ENCODE results near the gene CAMK2A.

The CAMK2A gene

GRCh38 chr5:150309101-150309885 is 19.7 kb upstream of the CAMK2A start:
- H3K4me1 ChIP-seq (ENCODE audit: control insufficient read depth, low read length), result no peaks in the 10 kb centered on the region
- H3K4me2 ChIP-seq (ENCODE audit: low read length), result no peak overlapping the region
- H3K27me3 ChIP-seq (ENCODE audit: control insufficient read depth, low read length), result peaks cover 30% of the 10 kb centered on the region
- H3K36me3 ChIP-seq (ENCODE audit: control insufficient read depth, low read length), result no peaks in the 10 kb centered on the region
- H3K9me2 ChIP-seq (replicated peaks; ENCODE audit: control insufficient read depth, low read length), result no peaks in the 10 kb centered on the region
- no peak overlapping the region for H3K4me3 ChIP-seq (ENCODE audit: low read length)
- no peaks in the 10 kb centered on the region for H3F3A ChIP-seq (ENCODE audit: control insufficient read depth, insufficient read depth)
- no peaks in the 10 kb centered on the region for H3K79me2 ChIP-seq (ENCODE audit: control insufficient read depth, low read length)
- no peaks in the 10 kb centered on the region for H4K20me1 ChIP-seq (ENCODE audit: control insufficient read depth, insufficient read depth, low read depth, low read length)
- no peak overlapping the region for H3K27ac ChIP-seq (ENCODE audit: low read depth, low read length)
- H3K9me3 ChIP-seq (ENCODE audit: control insufficient read depth, insufficient read depth, low read length), result no peaks in the 10 kb centered on the region
- no peak for TF ChIP-seq EZH2phosphoT487 (IDR thresholded peaks at IDR 0.05; ENCODE audit: borderline replicate concordance, low read length)
- TF ChIP-seq, protein P1, sequence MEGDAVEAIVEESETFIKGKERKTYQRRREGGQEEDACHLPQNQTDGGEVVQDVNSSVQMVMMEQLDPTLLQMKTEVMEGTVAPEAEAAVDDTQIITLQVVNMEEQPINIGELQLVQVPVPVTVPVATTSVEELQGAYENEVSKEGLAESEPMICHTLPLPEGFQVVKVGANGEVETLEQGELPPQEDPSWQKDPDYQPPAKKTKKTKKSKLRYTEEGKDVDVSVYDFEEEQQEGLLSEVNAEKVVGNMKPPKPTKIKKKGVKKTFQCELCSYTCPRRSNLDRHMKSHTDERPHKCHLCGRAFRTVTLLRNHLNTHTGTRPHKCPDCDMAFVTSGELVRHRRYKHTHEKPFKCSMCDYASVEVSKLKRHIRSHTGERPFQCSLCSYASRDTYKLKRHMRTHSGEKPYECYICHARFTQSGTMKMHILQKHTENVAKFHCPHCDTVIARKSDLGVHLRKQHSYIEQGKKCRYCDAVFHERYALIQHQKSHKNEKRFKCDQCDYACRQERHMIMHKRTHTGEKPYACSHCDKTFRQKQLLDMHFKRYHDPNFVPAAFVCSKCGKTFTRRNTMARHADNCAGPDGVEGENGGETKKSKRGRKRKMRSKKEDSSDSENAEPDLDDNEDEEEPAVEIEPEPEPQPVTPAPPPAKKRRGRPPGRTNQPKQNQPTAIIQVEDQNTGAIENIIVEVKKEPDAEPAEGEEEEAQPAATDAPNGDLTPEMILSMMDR (IDR thresholded peaks at IDR 0.05; ENCODE audit: low read depth, low read length, poor library complexity, severe bottlenecking), result no peak

DNA sequence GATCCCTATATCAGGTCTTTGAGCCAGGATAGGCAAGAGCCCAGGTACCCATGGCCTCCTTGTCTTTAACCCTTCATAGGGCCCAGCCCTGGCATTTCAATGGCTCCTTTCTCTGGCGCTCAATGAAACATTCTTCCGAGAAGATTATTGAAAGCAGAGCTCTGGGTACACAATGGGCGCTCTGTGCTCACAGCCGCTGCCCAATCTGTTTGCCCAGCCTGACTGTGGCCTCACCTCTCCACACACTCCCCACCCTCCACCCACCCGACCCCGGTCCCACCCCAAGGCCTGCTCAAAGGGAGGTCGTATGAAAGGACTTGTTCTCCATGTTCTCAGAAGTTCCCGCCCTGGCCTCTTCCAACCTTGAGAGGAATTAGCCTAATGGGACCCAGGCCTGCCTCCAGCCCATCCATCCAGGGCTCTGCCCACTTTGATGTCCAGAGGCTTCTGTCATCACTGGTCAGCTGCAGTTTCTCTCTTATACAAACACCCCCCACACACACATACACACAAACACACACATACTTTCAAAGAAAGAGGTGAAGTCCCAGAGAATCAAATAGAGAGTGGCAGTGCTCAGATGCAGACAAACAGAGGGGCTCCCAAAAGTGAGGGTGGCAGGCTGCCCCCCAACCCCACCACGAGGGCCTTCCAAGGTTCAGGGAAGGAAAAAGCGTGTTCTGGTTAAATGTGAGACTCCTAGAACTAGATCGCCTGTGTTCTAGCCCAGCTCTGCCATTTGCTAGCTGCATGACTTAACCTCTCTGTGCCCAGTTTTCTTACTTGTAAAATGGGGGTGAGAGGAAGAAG is 18.2 kb upstream of the CAMK2A start:
- no peaks in the 10 kb centered on the region for H3K9me2 ChIP-seq (replicated peaks; ENCODE audit: control insufficient read depth, low read length)
- no peak overlapping the region for H3K4me3 ChIP-seq (ENCODE audit: low read length)
- peaks cover 35% of the 10 kb centered on the region for H3K27me3 ChIP-seq (ENCODE audit: control insufficient read depth, low read length)
- H3K36me3 ChIP-seq (ENCODE audit: control insufficient read depth, low read length), result no peaks in the 10 kb centered on the region
- H3K4me1 ChIP-seq (ENCODE audit: control insufficient read depth, low read length), result no peaks in the 10 kb centered on the region
- H3K79me2 ChIP-seq (ENCODE audit: control insufficient read depth, low read length), result no peaks in the 10 kb centered on the region
- no peaks in the 10 kb centered on the region for H3F3A ChIP-seq (ENCODE audit: control insufficient read depth, insufficient read depth)
- H3K27ac ChIP-seq (ENCODE audit: low read depth, low read length), result no peak overlapping the region
- no peaks in the 10 kb centered on the region for H3K9me3 ChIP-seq (ENCODE audit: control insufficient read depth, insufficient read depth, low read length)
- TF ChIP-seq EZH2phosphoT487 (IDR thresholded peaks at IDR 0.05; ENCODE audit: borderline replicate concordance, low read length), result no peak
- TF ChIP-seq, protein P1 (IDR thresholded peaks at IDR 0.05; ENCODE audit: low read depth, low read length, poor library complexity, severe bottlenecking), result no peak
- no peak overlapping the region for H3K4me2 ChIP-seq (ENCODE audit: low read length)
- no peaks in the 10 kb centered on the region for H4K20me1 ChIP-seq (ENCODE audit: control insufficient read depth, insufficient read depth, low read depth, low read length)

DNA sequence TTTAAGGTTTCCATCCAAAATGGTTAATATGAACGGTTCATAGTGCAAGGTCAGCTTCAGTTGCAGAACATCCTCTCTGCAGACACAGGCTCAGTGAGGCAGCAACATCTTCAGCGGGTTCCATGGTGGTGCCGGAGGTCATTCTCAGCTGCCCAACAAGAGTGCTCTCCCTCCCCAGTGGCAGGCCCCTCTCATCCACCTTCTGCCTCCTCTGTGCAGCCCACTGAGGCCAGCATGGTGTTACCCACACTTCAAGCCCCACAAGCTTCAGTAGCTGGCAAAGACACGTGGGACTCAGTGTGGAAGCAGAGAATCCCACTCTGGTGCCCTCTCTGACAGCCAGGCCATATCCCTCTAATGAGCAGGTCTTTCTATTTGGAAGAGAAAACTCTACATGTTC is 17.2 kb upstream of the CAMK2A start:
- no peaks in the 10 kb centered on the region for H3K9me3 ChIP-seq (ENCODE audit: control insufficient read depth, insufficient read depth, low read length)
- peaks cover 32% of the 10 kb centered on the region for H3K27me3 ChIP-seq (ENCODE audit: control insufficient read depth, low read length)
- no peaks in the 10 kb centered on the region for H4K20me1 ChIP-seq (ENCODE audit: control insufficient read depth, insufficient read depth, low read depth, low read length)
- no peaks in the 10 kb centered on the region for H3K36me3 ChIP-seq (ENCODE audit: control insufficient read depth, low read length)
- no peaks in the 10 kb centered on the region for H3F3A ChIP-seq (ENCODE audit: control insufficient read depth, insufficient read depth)
- TF ChIP-seq, protein P1 (IDR thresholded peaks at IDR 0.05; ENCODE audit: low read depth, low read length, poor library complexity, severe bottlenecking), result no peak
- TF ChIP-seq EZH2phosphoT487 (IDR thresholded peaks at IDR 0.05; ENCODE audit: borderline replicate concordance, low read length), result no peak
- no peaks in the 10 kb centered on the region for H3K79me2 ChIP-seq (ENCODE audit: control insufficient read depth, low read length)
- no peak overlapping the region for H3K27ac ChIP-seq (ENCODE audit: low read depth, low read length)
- no peaks in the 10 kb centered on the region for H3K4me1 ChIP-seq (ENCODE audit: control insufficient read depth, low read length)
- H3K4me2 ChIP-seq (ENCODE audit: low read length), result no peak overlapping the region
- no peaks in the 10 kb centered on the region for H3K9me2 ChIP-seq (replicated peaks; ENCODE audit: control insufficient read depth, low read length)
- H3K4me3 ChIP-seq (ENCODE audit: low read length), result no peak overlapping the region
